Erythroblast (primary cell): ENCODE measurements around the gene NIP7.

Experiments
- GATA1 ChIP-seq: IDR thresholded peaks from 2 replicates; pipeline ENCODE4 v1.6.1; 2011; ENCODE audit warnings: low read depth, mild to moderate bottlenecking, control low read depth, low read length, moderate library complexity
- POLR2A ChIP-seq: IDR thresholded peaks from 2 replicates; pipeline ENCODE4 v1.6.1; 2011; ENCODE audit warnings: mild to moderate bottlenecking, low read length

DNA sequence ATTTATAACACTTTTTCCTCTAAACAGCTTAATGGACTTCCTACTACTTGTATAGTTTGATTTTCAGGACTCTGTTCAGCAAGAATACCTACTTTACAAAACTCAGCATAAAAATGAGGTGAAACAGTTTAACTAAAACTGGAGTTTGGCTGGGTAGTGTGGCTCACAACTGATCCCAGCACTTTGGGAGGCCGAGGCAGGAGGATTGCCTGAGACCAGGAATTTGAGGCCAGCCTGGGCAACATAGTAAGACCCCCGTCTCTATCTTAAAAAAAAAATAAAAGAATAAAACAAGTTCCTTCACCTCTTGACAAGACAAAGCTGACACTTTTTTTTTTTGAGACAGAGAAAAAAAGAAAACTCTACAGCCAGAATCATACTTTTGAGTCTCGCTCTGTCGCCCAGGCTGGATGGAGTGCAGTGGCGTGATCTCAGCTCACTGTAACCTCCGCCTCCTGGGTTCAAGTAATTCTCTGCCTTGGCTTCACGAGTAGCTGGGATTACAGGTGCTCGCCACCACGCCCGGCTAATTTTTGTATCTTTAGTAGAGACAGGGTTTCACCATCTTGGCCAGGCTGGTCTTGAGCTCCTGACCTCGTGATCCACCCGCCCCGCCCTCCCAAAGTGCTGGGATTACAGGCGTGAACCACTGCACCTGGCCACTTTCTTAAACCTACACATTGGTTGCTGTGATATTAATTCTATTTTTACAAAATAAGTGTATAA lies 11.8 kb upstream of the NIP7 start:
- TF ChIP-seq POLR2A (no peak), GATA1 (no peak)
